Measurements from ENCODE around the gene GPR135.

DNA sequence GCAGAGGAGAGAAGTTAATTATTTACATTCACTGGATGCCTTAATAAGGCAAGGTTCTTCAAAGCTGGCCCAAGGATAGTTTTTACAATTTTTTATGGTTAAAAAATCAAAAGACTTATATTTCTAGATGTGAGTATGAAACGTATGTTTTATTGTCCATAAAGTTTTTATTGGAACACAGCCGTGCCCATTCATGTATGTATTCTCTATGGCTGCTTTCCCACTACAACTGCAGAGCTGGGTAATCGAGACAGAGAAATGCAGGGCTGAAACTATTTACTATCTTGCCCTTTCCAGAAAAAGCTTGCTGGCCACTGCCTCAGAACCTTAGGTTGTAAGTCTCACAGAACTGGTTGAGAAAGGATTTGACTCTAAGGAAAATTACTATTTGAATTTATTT, 35.6 kb upstream of the GPR135 start:
- TF ChIP-seq, protein P1, sequence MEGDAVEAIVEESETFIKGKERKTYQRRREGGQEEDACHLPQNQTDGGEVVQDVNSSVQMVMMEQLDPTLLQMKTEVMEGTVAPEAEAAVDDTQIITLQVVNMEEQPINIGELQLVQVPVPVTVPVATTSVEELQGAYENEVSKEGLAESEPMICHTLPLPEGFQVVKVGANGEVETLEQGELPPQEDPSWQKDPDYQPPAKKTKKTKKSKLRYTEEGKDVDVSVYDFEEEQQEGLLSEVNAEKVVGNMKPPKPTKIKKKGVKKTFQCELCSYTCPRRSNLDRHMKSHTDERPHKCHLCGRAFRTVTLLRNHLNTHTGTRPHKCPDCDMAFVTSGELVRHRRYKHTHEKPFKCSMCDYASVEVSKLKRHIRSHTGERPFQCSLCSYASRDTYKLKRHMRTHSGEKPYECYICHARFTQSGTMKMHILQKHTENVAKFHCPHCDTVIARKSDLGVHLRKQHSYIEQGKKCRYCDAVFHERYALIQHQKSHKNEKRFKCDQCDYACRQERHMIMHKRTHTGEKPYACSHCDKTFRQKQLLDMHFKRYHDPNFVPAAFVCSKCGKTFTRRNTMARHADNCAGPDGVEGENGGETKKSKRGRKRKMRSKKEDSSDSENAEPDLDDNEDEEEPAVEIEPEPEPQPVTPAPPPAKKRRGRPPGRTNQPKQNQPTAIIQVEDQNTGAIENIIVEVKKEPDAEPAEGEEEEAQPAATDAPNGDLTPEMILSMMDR (IDR thresholded peaks at IDR 0.05): no peak
- no peak for TF ChIP-seq POLR2A (IDR thresholded peaks at IDR 0.05)
